ENCODE measurements around the gene SMG7.
A peak's percentile ranks its signal among the peaks of the same experiment; 100 is the strongest.

SMG7 gene

GRCh38 chr1:183470147-183470960, 1.9 kb upstream of the SMG7 start:
- peak; percentile 92 for DNase-seq

- DNase-seq = peak; percentile 99
Measured at GRCh38 chr1:183470961-183471742, 1.1 kb upstream of the SMG7 start.

GRCh38 chr1:183471743-183472487, 384 bp upstream of the SMG7 start:
- peak; percentile 93 for DNase-seq

GRCh38 chr1:183473217-183473536, 878 bp downstream of the SMG7 start:
- no peak for DNase-seq

- DNase-seq = no peak
Measured at GRCh38 chr1:183476081-183476480, 3.8 kb downstream of the SMG7 start.

- peak; percentile 15 for DNase-seq
Measured at GRCh38 chr1:183477986-183478781, 5.9 kb downstream of the SMG7 start.

GRCh38 chr1:183480971-183481441, 8.7 kb downstream of the SMG7 start:
- DNase-seq = peak; percentile 51

GRCh38 chr1:183483224-183483623, 10.9 kb downstream of the SMG7 start:
- no peak for DNase-seq

- DNase-seq = no peak
Measured at GRCh38 chr1:183484254-183484653, 12.0 kb downstream of the SMG7 start.

GRCh38 chr1:183484851-183485250, 12.6 kb downstream of the SMG7 start:
- no peak for DNase-seq

- peak; percentile 25 for DNase-seq
Measured at GRCh38 chr1:183487674-183488442, 15.6 kb downstream of the SMG7 start.

GRCh38 chr1:183490932-183491331, 18.6 kb downstream of the SMG7 start:
- no peak for DNase-seq

GRCh38 chr1:183493540-183494245, 21.4 kb downstream of the SMG7 start:
- DNase-seq = no peak

- DNase-seq = no peak
Measured at GRCh38 chr1:183495420-183495819, 23.1 kb downstream of the SMG7 start.

GRCh38 chr1:183497218-183497617, 24.9 kb downstream of the SMG7 start:
- DNase-seq = no peak

GRCh38 chr1:183498342-183498991, 26.2 kb downstream of the SMG7 start:
- DNase-seq = no peak

GRCh38 chr1:183505454-183506089, 33.3 kb downstream of the SMG7 start:
- no peak for DNase-seq

GRCh38 chr1:183506561-183506960, 34.3 kb downstream of the SMG7 start:
- DNase-seq = no peak

- no peak for DNase-seq
Measured at GRCh38 chr1:183508694-183509093, 36.4 kb downstream of the SMG7 start.

- DNase-seq = no peak
Measured at GRCh38 chr1:183512450-183512849, 40.2 kb downstream of the SMG7 start.

Measured in inflammatory macrophage treated with lipopolysaccharide for 4 hours (primary cell).